NCI-H774 (cell line): ENCODE results near the gene PRRT1B.
A peak's percentile ranks its signal among the peaks of the same experiment; 100 is the strongest.

Experiments
- DNase-seq: peaks from one replicate; lab custom pipeline; 2025; lab: John Stamatoyannopoulos, UW

PRRT1B gene

DNA sequence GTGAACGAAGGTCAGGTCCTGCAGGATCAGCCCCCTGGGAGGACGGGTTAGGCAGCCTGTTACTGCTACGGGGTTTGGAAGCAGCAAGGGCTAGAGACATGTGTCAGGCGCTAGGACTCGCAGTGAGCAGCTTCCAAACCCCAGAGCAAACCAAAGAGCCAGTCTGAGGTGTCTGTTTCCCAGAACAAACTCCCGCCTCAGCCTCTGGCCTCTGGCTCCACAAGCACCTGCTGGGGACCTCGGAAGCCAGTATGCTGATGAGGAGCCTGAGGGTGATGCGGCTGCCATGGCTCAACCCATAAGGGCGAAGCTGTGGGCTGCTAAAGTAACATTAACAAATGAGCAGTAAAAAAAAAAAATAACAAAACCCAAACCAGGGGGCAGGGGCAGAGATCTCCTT lies 35.0 kb downstream of the PRRT1B start:
- no peak for DNase-seq

DNA sequence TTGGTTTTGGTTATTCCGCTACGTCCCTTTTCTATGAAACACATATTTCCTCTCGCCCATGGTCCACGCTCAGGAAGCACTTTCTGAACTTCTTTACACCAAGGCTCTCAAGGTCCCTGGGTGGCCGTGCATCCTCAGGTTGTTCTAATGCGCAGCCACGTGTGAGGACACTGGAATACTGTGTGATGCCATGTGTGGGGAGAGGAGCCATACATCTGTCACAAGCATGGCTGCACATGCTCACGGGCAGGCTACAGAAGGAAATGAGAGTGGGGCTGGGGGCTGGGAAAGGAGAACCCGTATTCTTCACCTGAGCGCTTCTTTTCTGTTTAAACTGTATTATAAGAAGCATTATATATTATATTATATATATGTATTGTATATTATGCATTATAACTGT lies 36.7 kb downstream of the PRRT1B start:
- DNase-seq = no peak

GRCh38 chr9:131582466-131583336 lies 37.4 kb downstream of the PRRT1B start:
- no peak for DNase-seq

GRCh38 chr9:131583337-131583645 lies 38.0 kb downstream of the PRRT1B start:
- DNase-seq = no peak

- no peak for DNase-seq
Measured at GRCh38 chr9:131583836-131584555, 38.7 kb downstream of the PRRT1B start.

- DNase-seq = no peak
Measured at GRCh38 chr9:131584858-131585257, 39.5 kb downstream of the PRRT1B start.

DNA sequence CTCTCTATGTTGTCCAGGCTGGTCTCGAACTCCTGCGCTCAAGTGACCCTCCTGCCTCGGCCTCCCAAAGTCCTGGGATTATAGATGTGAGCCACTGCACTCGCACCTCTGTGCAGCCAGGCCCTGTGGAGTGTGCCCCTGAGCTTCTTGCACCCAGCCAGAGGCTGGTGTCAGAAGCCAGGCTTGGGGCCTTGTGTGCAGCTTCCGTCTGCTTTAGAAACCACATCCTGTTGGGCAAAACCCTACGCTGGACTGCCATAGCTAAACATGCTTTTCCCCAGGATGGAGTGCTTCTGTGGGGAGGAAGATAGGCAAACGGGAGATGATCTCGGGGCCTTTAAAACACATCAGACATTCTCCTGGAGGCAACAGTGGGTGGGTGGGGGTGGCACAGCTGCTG lies 40.1 kb downstream of the PRRT1B start:
- no peak for DNase-seq

GRCh38 chr9:131587331-131587730 lies 42.0 kb downstream of the PRRT1B start:
- no peak for DNase-seq

DNA sequence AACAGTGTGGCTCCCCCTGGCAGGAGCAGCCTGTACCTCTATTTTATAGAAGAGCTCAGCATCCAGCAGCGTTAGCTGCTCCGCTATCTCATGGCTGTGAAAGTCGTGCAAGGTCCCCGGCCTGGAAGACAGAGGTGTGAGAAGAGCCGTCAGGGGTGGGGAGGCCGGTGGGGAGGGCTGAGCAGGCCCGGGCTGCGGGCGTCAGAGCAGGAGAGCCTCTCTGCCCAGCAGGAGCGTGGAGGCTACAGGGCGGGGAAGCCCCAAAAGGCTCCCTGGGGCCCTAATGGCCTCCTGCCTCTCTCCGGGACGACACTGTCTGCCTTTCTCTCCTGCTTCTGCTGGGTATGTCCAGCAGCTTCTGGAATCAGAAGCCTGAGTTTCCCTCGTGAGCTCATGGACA lies 42.6 kb downstream of the PRRT1B start:
- no peak for DNase-seq

- DNase-seq = no peak
Measured at GRCh38 chr9:131588396-131588795, 43.1 kb downstream of the PRRT1B start.

DNA sequence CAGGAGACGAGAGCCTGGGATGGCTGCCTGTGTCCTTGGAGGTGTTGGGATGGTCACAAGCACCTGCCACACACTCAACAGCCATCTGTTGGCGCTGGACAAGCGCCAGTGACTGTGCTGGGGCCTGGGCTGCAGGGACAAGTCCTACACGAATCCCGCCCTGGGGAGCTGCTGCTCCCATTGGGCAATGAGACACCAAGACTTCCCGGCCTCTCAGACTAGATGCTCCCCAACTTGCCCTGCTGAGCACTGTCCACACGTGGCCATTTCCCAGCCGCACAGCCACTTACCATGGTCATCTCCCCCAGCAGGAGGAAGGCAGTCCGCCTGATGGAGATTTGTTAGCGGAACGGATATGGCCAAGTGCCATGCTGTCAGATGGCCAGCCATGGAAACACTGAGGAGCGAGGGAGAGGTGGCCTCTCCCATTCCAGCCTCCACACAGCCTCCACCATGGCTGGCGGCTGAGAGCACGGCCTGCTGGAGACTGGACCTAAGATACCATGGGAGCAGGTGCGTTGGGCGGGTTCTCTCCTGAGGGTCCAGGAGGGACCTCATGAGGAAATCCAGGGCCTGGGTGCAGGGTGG lies 43.9 kb downstream of the PRRT1B start:
- no peak for DNase-seq

GRCh38 chr9:131589993-131590392 lies 44.7 kb downstream of the PRRT1B start:
- DNase-seq = no peak

DNA sequence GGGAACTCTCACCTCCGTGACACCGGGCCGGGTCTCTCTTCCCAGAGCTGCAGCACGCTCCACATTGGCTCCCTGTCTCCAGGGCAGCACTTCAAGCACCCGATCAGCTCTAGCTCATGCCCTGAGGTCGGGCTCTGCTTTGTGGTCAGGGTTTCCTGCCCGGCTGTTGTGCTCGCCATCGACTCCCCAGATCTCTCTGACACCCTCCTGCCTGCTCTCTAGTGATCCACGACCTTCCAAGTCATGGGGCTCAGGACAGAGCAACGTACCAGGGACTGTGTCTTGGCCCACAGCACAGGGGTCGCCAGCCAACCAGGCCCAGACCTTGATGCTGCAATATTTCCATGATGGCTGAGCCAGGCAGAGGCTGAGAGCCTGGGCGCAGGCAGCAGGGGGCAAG lies 45.1 kb downstream of the PRRT1B start:
- DNase-seq = no peak

GRCh38 chr9:131590907-131591844 lies 45.9 kb downstream of the PRRT1B start:
- DNase-seq = peak; percentile 68

GRCh38 chr9:131591845-131592208 lies 46.5 kb downstream of the PRRT1B start:
- DNase-seq = no peak

GRCh38 chr9:131593091-131593820 lies 47.9 kb downstream of the PRRT1B start:
- DNase-seq = no peak

DNA sequence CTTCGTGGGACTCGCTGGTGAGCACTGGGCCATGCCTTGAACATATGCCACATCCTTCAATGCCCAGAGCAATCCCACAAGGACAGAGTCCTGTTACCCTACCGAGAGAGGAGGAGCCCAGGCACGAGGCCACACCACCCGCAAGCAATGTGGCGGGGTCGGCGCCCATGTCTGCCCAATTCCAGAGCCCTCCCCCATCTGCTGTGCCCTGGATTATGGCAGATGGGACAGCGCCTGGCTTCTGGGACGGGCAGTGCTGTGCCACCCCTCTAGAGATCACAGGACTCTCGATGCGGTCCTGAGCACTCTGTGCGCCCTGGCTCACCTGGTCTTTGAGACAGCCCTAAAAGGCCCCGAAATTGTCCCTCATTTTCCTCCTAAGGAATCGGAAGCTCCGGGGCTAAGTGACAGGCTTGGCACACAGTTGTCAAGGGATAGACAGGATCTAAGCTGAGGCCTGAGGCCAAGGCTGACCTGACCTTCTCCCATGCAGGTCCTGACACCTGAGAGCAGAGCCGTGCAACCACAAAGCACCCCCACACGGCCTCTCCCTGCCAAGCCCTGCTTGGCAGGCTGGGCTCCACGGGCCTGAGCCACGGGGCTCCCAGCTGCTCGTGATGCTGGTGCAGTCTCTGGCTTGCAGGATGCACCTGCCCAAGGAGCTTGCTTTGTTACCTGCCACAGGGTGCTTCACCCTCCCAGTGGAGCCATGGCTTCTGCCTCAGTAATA lies 48.8 kb downstream of the PRRT1B start:
- DNase-seq = no peak

DNA sequence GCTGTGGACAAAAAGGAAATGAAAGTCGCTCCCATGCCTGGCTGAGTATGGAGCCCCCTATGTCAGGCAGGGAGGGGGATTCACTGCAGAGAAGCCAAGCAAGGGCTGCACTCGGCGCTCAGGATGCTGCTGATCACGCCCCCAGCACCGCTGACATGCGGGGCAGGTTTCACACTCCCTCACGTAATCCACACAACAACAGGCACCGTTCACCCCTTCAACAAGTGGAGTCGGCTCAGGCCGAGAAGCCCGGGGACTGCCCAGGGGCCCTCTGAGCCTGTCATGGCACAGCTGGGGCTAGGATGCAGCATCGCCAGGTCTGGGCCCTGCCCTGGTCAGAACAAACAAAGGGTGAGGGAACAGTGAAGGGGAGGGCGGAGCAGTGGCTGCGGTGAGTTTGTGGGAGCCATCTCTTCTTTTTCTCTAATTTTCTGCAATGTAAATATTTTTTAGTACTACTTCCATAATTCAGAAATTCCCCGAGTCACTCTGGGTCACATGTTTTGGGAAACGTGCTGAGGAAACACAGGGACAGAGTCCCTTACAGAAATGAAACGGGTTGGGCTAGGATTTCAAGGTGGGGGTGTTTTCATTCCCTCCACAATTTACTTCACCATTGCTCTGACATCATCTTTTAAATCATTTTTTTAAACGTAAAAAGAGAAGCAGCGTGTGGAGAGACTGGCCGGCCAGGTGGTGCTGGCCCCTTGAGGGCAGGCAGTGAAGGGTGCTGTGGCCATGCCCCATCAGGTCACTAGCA lies 49.8 kb downstream of the PRRT1B start:
- no peak for DNase-seq

- DNase-seq = no peak
Measured at GRCh38 chr9:131595696-131596429, 50.5 kb downstream of the PRRT1B start.

DNA sequence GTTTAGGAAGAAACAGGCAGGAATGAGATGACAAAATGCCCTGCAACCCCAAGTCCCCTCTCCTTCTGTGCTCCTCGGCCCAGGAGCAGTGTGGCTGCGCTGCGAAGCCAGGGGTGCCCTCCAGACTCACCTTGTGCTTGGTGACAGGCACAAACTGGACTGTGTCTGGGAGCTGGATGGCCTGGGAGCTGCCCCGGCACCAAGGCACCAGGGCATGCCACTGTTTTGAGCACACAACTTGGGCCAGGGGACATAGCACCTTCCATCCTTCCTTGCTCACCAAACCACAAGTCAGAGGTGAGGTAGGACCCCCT lies 51.1 kb downstream of the PRRT1B start:
- no peak for DNase-seq
